B cell (primary cell): Measurements from ENCODE around the gene SPEG.

Source experiments
- EZH2 ChIP-seq: IDR thresholded peaks from 2 replicates; pipeline ENCODE4 v1.6.1; 2012; ENCODE audit warnings: borderline replicate concordance, low read depth, mild to moderate bottlenecking, moderate library complexity, low read length; ENCODE audit not compliant: insufficient read depth, poor library complexity, severe bottlenecking
- TF ChIP-seq, protein P1 (sequence below): fragments of 200-600 bp; IDR thresholded peaks from one replicate; pipeline ENCODE4 v1.8.0; 2022; ENCODE audit warnings: antibody characterized with exemption, mild to moderate bottlenecking

DNA sequence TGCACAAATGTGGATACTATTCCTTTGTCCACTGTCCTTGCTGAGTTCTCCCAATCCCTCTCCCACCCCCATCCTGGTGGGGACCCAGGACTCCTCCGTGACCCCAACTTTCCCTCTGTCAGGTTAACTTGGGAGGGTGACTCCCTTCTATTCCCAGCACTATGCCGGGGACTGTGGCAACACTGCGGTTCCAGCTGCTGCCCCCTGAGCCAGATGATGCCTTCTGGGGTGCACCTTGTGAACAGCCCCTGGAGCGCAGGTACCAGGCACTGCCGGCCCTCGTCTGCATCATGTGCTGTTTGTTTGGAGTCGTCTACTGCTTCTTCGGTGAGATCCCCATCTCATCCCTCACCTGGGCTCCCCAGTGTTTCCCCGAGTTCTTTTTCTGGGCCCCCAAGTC, 109.9 kb downstream of the SPEG start:
- TF ChIP-seq, protein P1, sequence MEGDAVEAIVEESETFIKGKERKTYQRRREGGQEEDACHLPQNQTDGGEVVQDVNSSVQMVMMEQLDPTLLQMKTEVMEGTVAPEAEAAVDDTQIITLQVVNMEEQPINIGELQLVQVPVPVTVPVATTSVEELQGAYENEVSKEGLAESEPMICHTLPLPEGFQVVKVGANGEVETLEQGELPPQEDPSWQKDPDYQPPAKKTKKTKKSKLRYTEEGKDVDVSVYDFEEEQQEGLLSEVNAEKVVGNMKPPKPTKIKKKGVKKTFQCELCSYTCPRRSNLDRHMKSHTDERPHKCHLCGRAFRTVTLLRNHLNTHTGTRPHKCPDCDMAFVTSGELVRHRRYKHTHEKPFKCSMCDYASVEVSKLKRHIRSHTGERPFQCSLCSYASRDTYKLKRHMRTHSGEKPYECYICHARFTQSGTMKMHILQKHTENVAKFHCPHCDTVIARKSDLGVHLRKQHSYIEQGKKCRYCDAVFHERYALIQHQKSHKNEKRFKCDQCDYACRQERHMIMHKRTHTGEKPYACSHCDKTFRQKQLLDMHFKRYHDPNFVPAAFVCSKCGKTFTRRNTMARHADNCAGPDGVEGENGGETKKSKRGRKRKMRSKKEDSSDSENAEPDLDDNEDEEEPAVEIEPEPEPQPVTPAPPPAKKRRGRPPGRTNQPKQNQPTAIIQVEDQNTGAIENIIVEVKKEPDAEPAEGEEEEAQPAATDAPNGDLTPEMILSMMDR, result no peak
- no peak for TF ChIP-seq EZH2
